GM06990 (cell line): ENCODE results near the gene SYTL5.

Experiments
- DNase-seq: peaks from one replicate; pipeline ENCODE4 v3.0.0-alpha.2; 2011; ENCODE audit not compliant: insufficient read length; ENCODE audit errors: extremely low read depth
- H3K27me3 ChIP-seq: replicated peaks from 2 replicates; pipeline ENCODE4 v1.6.0; 2011; ENCODE audit warnings: low read length; ENCODE audit not compliant: control insufficient read depth, insufficient read depth
- H3K36me3 ChIP-seq: 2 replicates; pipeline ENCODE4 v1.5.1; 2011; ENCODE audit warnings: low read length; ENCODE audit not compliant: control insufficient read depth, insufficient read depth
- H3K4me3 ChIP-seq: replicated peaks from 2 replicates; pipeline ENCODE4 v1.5.1; 2011; ENCODE audit warnings: low read depth, mild to moderate bottlenecking, control low read depth, low read length
- CTCF ChIP-seq: IDR thresholded peaks from 2 replicates; pipeline ENCODE4 v1.5.1; 2011; ENCODE audit warnings: low read length, control low read depth, mild to moderate bottlenecking, inconsistent platforms; ENCODE audit not compliant: insufficient read depth, poor library complexity, severe bottlenecking

SYTL5 gene

DNA sequence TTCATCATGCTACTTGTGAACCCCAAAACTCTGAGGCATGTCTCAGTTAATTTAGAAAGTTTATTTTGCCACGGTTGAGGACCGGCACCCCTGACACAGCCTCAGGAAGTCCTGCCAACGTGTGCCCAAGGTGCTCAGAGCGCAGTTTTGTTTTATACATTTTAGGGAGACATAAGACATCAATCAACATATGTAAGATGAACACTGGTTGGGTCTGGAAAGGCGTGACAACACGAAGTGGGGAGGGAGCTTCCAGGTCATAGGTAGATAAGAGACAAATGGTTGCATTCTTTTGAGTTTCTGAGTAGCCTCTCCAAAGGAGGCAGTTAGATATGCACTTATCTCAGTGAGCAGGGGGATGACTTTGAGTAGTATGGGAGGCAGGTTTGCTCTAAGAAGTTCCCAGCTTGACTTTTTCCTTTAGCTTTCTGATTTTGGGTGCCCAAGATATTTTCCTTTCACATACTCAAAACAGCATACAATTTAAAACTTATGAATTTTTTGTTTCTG, 98.9 kb downstream of the SYTL5 start:
- TF ChIP-seq CTCF = no peak
- Histone ChIP-seq H3K36me3 (no peaks in the 10 kb centered on the region), H3K4me3 (no peak overlapping the region), H3K27me3 (no peaks in the 10 kb centered on the region)
- DNase-seq = no peak

DNA sequence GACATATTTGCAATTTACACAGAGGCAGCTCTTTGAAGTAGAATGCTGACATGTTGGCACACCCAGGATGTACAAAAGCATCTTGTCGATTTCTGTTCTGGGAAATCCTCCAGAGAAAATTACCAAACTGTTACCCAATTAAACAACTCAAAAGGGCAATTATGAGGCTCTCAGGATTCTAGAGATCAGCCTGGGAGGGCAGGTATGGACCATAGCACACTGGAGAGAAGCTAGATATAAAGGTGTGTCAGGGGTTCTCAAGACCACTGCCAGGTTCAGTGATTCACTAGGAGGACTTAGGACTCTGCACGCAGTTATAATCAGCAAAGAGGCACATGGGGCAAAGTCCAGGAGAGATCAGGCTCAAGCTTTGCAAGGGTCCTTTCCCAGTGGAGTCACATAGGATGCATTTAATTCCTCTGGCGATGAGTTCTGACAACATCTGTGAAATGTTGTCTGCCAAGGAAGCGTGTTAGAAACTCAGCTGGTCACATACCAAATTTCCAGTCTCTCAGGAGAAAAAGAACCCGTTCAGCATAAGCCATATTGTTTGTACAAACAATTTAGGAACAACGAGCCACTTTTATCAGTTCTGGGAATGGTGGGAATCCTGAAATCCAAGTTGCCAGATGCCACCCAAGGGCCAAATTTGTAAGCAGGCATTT, 100.8 kb downstream of the SYTL5 start:
- DNase-seq = no peak
- Histone ChIP-seq H3K4me3 (no peak overlapping the region), H3K27me3 (no peaks in the 10 kb centered on the region), H3K36me3 (no peaks in the 10 kb centered on the region)
- TF ChIP-seq CTCF = no peak

DNA sequence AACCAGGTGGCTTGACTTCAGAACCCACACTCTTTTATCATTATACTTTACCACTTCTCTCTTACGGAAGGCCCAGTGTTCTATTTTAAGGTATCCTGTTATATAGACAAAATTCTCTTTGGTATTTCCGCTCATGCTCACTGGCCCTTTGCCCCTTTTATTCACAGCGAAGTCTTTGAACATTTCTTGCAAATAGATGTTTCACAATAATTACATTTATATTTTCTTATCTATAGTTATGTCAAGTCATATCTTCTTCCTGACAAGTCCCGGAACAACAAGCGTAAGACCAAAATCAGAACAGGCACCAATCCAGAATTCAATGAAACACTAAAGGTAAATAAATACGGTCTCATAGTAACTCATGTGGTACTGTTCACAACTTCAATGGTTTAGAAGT, 102.0 kb downstream of the SYTL5 start:
- Histone ChIP-seq H3K36me3 (no peaks in the 10 kb centered on the region), H3K27me3 (no peaks in the 10 kb centered on the region), H3K4me3 (no peak overlapping the region)
- no peak for TF ChIP-seq CTCF
- DNase-seq = no peak

DNA sequence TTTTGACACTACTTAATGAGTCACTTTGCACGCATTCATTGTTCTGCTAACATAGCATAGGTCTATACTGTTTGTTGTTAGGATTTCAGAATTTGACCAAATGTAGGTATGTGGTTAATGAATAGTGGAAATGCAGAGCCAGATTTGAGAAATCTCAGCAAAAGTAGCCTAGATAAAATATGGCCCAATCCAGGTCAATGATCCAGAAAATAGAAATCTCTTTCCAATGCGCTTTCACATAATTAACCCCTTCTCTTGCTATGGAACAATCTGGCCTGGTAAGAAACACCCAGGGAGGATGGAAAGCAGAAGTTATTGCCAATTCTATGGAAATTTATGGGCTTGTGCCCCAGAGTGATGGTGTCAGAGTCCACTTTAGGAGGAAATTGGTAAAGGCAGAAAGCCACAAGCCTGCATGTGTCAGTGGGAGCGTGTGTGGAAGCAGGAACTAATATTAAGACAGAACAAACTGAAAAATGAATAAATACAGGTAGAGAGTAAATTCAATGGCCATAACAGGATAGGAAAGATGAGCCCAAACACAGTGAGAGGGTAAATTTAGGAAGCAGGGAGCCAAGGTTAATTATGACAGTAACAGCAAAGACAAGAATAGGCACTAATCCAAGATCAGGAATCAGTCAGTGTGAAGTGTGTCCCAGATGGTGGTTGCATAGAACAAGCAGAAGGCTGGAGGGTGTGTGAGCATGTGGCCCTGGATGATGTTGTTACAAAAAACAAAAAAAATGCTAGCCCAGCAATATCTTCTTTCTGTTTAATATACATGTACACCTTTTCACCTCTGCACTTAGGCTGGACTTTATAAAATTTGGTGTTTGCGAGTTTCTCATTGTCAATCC, 102.9 kb downstream of the SYTL5 start:
- no peaks in the 10 kb centered on the region for H3K27me3 ChIP-seq
- H3K4me3 ChIP-seq = no peak overlapping the region
- no peaks in the 10 kb centered on the region for H3K36me3 ChIP-seq
- no peak for TF ChIP-seq CTCF
- DNase-seq = no peak

- DNase-seq = no peak
- TF ChIP-seq CTCF = no peak
- H3K27me3 ChIP-seq = no peaks in the 10 kb centered on the region
- no peak overlapping the region for H3K4me3 ChIP-seq
- H3K36me3 ChIP-seq = no peaks in the 10 kb centered on the region
Observed at GRCh38 chrX:38110231-38110630, 103.9 kb downstream of the SYTL5 start.
